Measurements from ENCODE around the gene KCNS1. TPM values are rescaled to one million over a fixed set of nuclear protein-coding genes. Genes with fewer than 3 reads are reported as not detected.

Gene KCNS1
- total RNA-seq, 2 donors from 2014 or later: not detected

GRCh38 chr20:45088247-45088646 is 12.7 kb downstream of the KCNS1 start:
- H3K4me3 ChIP-seq: no peak overlapping the region
- intact Hi-C loops (cut with DNase I): no loop called here
- no peak for ATAC-seq
- no peaks in the 10 kb centered on the region for H3K9me3 ChIP-seq
- no peaks in the 10 kb centered on the region for H3K4me1 ChIP-seq
- DNase-seq: no peak
- no peaks in the 10 kb centered on the region for H3K27me3 ChIP-seq
- no peak overlapping the region for H3K27ac ChIP-seq
- H3K36me3 ChIP-seq (replicated peaks in 1 of 2; ENCODE audit: insufficient read depth in 1 of 2, low read depth in 2 of 2): no peaks in the 10 kb centered on the region
- no peak for TF ChIP-seq POLR2A (IDR thresholded peaks at IDR 0.05)
- no peak for TF ChIP-seq CTCF (IDR thresholded peaks at IDR 0.05)
- 87 to 88% methylated on average over 7 of the region's 7 CpGs for WGBS, 2 donors

GRCh38 chr20:45087814-45088213 is 13.1 kb downstream of the KCNS1 start:
- Histone ChIP-seq H3K4me3 (no peak overlapping the region), H3K36me3 (replicated peaks in 1 of 2; ENCODE audit: insufficient read depth in 1 of 2, low read depth in 2 of 2) (no peaks in the 10 kb centered on the region), H3K4me1 (no peaks in the 10 kb centered on the region), H3K27me3 (no peaks in the 10 kb centered on the region), H3K9me3 (no peaks in the 10 kb centered on the region), H3K27ac (no peak overlapping the region)
- 85 to 89% methylated on average over 1 of the region's 1 CpG for WGBS, 2 donors
- intact Hi-C loops (cut with DNase I): no loop called here
- TF ChIP-seq CTCF (IDR thresholded peaks at IDR 0.05) (no peak), POLR2A (IDR thresholded peaks at IDR 0.05) (no peak)
- ATAC-seq: no peak
- DNase-seq: no peak

GRCh38 chr20:45087097-45087790 is 13.7 kb downstream of the KCNS1 start:
- H3K4me1 ChIP-seq: no peaks in the 10 kb centered on the region
- no peak for DNase-seq
- ATAC-seq: no peak
- no peak for TF ChIP-seq CTCF (IDR thresholded peaks at IDR 0.05)
- no peak for TF ChIP-seq POLR2A (IDR thresholded peaks at IDR 0.05)
- no peaks in the 10 kb centered on the region for H3K27me3 ChIP-seq
- H3K36me3 ChIP-seq (replicated peaks in 1 of 2; ENCODE audit: insufficient read depth in 1 of 2, low read depth in 2 of 2): no peaks in the 10 kb centered on the region
- intact Hi-C loops (cut with DNase I): no loop called here
- WGBS, 2 donors: 83 to 85% methylated on average over 3 of the region's 3 CpGs
- no peak overlapping the region for H3K27ac ChIP-seq
- H3K9me3 ChIP-seq: no peaks in the 10 kb centered on the region
- no peak overlapping the region for H3K4me3 ChIP-seq

DNA sequence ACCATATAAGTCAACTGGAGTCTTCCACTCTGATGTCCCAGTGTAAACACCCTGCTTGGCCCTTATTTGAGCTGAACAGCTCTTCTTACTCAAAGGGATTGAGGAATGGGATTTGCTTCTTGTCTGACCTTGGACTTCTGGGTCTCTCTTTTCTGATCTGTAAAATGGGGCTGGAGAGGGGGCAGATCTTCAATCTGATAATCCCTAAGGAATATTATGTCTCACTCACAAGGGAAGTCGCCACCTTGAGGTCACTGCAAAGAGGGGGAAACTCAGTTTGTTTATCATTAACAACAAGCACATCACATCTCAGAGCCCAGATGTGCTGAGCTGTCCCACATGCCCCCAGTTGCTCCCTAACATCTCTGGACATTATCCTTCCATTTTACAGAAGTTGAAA is 15.1 kb downstream of the KCNS1 start:
- H3K36me3 ChIP-seq (replicated peaks in 1 of 2; ENCODE audit: insufficient read depth in 1 of 2, low read depth in 2 of 2): no peaks in the 10 kb centered on the region
- H3K27me3 ChIP-seq: no peaks in the 10 kb centered on the region
- no peak overlapping the region for H3K4me3 ChIP-seq
- H3K9me3 ChIP-seq: no peaks in the 10 kb centered on the region
- DNase-seq (no peak), ATAC-seq (no peak)
- 92 to 100% methylated on average over 1 of the region's 1 CpG for WGBS, 2 donors
- H3K27ac ChIP-seq: no peak overlapping the region
- intact Hi-C loops (cut with DNase I): no loop called here
- TF ChIP-seq POLR2A (IDR thresholded peaks at IDR 0.05) (no peak), CTCF (IDR thresholded peaks at IDR 0.05) (no peak)
- no peaks in the 10 kb centered on the region for H3K4me1 ChIP-seq

DNA sequence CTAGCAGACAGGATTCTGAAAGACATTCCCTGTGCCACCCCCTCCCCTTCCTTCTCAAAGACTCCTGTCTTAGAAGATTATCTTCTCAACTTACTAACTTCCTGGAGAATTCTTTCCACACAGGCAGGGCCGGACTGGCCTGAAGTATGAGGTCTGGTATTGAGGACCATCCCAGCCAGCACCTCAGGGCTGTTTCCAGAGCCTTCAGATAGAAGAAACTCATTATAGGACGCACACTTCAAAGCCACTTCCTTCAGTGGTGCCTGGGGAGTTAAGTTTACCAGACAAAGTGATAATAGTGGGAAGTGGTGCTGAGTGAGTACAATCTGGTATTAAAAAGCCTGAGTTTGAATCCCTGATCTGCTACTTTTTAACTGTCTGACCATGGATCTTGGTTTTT is 15.6 kb downstream of the KCNS1 start:
- H3K27ac ChIP-seq: no peak overlapping the region
- H3K4me3 ChIP-seq: no peak overlapping the region
- 79 to 80% methylated on average over 2 of the region's 2 CpGs for WGBS, 2 donors
- H3K36me3 ChIP-seq (replicated peaks in 1 of 2; ENCODE audit: insufficient read depth in 1 of 2, low read depth in 2 of 2): no peaks in the 10 kb centered on the region
- H3K27me3 ChIP-seq: no peaks in the 10 kb centered on the region
- TF ChIP-seq POLR2A (IDR thresholded peaks at IDR 0.05) (no peak), CTCF (IDR thresholded peaks at IDR 0.05) (no peak)
- ATAC-seq (no peak), DNase-seq (no peak)
- no peaks in the 10 kb centered on the region for H3K9me3 ChIP-seq
- intact Hi-C loops (cut with DNase I): no loop called here
- H3K4me1 ChIP-seq: no peaks in the 10 kb centered on the region

All from body of pancreas (tissue), 4 donors.